Dermis blood vessel endothelial cell (primary cell): ENCODE data around the gene NECTIN2. TPM values are rescaled to one million over a fixed set of nuclear protein-coding genes. Genes with fewer than 3 reads are reported as not detected.

Source experiments
- DNase-seq: peaks from one replicate; pipeline ENCODE4 v3.0.0; 2010
- total RNA-seq: library from RNA; depleted of rRNA; stranded (reverse); fragments of >200 nt; gene quantifications from 2 replicates; pipeline ENCODE4 v1.2.3, GENCODE V29; 2014

NECTIN2 gene
- 154 and 187 TPM in 2 replicates for total RNA-seq

DNA sequence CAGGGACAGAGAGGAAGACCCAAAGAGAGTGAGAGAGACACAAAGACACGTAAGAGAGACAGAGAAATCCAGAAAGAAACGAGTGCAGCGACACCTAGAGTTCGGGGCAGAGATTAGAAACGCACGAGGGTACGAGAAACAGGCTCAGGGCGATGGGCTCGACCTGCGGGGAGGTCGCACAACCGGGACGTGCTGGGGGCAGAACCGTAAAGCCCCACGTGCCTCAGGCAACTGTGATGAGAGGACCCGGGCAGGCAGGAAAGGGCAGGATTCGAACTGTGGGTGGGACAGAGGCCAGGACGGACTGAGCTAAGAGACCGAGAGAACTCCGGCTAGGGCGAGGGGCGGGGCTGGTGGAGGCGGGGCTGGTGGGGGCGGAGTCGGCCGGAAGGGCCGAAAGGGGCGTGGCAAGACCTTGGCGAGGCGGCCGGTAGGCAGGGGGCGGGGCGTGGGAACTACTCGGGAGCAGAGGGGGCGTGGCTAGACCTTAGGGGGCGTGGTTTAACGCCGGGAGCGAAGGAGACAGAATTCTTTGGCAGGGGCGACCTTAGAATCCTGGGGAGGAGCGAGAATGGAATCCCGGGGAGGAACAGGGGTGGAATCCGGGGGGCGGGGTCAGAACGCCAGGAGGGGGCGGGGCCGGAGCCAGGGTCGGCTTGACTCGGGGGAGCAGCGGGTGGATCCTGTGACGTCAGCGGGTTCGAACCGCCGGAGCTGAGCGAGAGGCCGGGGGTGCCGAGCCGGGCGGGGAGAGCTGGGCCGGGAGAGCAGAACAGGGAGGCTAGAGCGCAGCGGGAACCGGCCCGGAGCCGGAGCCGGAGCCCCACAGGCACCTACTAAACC is at the start of gene NECTIN2:
Gene NECTIN2 (plus strand): TSS at position 686 of the 843 bp plus-strand sequence. CDS start 229 bp downstream, outside the sequence.
- peak; percentile 100 for DNase-seq

DNA sequence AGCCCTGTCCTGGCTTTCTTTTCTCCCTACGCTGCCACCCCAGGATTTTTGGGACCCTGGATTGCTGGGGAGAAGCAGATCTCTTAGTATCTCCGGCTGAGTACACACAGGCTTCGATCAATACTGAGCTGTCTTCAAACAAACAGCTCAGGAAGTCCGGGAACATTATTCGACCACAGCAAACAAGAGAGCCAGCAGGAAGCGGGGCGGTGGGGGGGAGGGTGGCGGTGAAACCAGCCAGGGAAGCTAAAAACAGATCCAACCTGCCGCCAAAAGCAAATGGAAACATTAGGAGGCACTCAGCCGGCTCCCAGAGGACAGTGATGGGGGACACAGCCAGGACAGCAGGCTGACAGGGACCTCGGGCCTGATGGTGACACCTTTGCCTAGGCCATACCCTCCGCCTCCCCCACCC is 49.4 kb upstream of the NECTIN2 start:
- peak; percentile 71 for DNase-seq

DNA sequence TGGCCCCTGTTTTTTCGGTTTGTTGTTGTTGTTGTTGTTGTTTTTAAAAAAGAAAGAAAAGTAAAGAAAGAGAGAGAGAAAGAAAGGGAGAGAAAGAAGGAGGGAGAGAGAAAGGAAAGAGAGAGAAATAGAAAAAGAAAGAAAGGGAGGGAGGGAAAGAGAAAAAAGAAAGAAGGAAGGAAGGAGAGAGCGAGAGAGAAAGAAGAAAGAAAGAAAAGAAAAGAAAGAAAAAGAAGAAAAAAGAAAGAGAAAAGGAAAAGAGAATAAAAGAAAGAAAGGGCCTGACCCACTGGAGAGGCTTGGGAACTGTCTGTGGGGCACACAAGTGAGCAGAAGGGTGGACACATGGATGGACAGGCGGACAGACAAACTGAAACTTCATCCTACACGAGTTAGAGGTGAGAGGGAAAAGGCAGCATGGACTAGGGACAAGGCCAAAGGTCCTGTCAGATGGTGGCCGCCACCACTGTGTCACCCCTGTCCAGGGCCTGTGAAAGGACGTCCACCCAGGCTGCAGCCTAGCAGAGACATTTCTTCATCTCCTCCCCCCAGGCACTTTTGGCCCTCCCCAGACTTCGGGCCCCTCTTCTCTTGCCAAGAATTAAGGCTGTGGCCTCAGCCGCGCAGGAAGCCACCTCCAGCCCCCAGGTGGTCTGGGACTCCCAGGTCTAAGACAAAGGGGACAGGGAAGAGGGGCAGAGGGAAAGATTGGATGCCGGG is 46.3 kb upstream of the NECTIN2 start:
- no peak for DNase-seq

DNA sequence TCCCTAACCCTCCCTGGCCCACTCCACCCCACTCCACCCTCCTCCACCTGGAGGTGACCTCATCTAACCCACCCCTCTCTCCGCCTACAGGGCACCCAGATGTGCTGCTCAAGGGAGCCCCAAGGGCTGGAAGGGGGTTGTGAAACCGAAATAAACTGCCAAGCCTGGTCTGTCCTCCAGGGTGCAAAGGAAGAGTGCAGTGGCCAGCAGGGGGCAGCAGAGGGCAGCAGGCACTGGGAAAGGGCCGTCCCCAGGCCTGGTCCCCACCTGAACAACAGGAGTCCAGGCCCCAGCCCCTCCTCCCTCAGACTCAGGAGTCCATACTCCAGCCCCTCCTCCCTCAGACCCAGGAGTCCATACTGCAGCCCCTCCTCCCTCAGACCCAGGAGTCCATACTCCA is 45.6 kb upstream of the NECTIN2 start:
- peak; percentile 86 for DNase-seq

GRCh38 chr19:44803442-44804428 is 42.4 kb upstream of the NECTIN2 start:
- no peak for DNase-seq

- no peak for DNase-seq
These were observed 39.8 kb upstream of the NECTIN2 start for GRCh38 chr19:44806291-44806690.

- DNase-seq = no peak
These were observed 38.9 kb upstream of the NECTIN2 start for GRCh38 chr19:44807162-44807561.

- peak; percentile 75 for DNase-seq
These were observed 38.2 kb upstream of the NECTIN2 start for GRCh38 chr19:44807652-44808462.

DNA sequence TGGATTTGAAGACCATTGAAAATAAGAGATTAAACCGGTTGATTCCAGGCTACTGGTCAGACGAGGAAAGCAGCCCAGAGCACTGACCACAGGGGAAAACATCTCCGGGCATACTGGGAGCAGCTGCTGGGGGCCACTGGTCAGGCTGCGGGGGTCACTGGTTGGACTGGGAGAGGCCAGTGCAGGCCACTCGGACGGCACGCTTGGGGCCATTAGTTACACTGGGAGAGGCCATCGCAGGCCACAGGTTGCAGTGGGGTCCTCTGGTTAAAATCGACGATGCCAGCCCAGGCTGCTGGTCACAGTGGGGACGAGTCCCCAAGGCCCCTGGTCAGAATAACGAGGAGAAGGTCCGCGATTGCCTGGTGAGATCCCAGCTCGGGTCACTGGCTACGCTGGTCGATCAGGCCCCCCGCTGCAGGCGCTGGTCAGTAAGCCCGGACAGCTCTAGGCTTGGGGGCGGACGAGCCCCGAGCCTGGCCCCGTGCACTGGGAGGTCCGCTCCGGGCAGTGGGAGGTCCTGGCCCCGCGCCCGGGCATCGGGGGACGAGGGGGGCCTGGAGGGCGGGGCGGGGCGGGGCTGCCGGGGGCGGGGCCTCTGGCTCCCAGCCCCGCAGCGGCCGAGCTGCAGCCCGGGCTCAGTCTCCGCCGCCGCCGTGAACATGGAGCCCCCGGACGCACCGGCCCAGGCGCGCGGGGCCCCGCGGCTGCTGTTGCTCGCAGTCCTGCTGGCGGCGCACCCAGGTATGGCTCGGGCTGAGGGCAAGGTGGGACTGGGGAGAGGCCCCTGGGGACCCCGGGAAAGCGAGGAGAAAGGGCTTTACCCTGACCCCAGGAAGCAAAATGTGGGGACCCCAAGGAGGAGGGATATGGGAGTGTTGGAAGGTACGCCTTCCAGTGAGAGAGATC is 37.4 kb upstream of the NECTIN2 start, which contains the start of gene BCAM:
Gene BCAM (plus strand): TSS at position 641 of the 909 bp plus-strand sequence. CDS start 22 bp downstream, at position 663.
- DNase-seq = peak; percentile 73

DNA sequence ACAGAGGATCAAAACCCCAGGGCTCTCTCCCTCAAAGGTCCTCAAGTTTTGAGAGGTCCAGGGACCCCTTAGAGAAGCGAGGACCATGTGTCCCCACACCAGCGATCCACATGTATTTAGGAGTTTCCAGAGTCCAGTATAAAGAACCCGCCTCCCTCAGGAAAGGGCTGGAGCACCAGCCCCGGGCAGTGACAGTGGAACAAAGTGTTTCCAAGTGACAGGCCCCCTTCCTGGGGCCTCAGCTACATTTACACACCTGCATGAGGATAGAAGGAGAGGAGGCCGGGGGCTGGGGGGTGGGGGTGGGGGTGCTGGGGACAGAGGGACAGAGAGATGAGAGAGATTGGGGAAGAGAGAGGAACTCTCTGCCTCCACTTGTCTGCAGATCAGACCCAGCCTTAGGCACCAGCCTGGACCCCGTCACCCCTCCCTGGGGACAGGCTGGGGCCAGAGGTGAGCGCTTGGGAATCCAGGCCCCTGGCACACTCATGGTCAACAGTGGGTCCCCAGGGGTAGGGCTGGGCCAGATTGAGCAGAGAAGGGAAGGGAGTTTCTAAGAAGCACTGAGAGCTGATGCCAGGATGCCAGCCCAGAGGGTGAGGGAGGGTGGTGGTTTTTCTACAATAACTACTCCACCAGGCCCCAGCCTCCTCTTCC is 36.4 kb upstream of the NECTIN2 start:
- no peak for DNase-seq

DNA sequence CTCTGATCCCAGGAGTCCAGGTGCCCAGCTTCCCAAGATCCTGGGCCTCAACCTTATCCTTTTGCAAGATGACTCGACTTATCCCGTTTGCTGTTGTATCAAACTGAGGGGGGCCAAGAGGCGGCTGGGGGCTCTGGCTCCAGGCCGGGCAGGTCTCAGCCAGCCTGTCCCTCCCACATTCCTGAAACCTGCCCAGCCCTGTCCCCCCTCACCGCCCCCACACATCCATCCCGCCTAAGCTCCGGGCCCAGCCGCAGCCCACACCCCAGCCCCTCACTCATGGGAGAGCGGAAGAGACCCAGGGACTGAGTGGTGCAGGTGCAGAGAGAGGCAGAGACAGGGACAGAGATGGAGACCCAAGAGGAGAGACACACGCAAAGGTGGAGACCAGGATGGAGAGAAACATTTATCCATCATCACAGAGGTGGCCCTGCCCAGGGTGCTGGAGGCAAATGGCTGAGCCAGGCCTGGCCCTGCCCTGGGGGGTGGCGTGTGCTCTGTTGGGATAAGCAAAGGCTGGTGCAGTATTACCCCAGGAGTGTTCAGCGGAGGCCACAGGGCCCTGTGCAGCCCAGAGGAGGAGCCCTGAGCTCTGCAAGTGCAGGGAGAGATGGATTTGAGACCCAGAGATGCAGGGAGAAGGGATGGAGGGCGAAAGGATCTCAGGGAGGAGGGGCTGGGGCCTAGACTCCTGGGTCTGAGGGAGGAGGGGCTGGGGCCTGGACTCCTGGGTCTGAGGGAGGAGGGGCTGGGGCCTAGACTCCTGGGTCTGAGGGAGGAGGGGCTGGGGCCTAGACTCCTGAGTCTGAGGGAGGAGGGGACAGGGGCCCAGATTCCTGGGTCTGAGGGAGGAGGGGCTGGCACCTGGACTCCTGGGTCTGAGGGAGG is 35.6 kb upstream of the NECTIN2 start:
- DNase-seq = no peak

GRCh38 chr19:44811122-44811419 is 35.0 kb upstream of the NECTIN2 start:
- no peak for DNase-seq

- DNase-seq = no peak
These were observed 33.9 kb upstream of the NECTIN2 start for GRCh38 chr19:44812142-44812718.

- DNase-seq = no peak
These were observed 32.8 kb upstream of the NECTIN2 start for GRCh38 chr19:44813070-44813840.

GRCh38 chr19:44813841-44814470 is 32.1 kb upstream of the NECTIN2 start:
- DNase-seq = no peak

DNA sequence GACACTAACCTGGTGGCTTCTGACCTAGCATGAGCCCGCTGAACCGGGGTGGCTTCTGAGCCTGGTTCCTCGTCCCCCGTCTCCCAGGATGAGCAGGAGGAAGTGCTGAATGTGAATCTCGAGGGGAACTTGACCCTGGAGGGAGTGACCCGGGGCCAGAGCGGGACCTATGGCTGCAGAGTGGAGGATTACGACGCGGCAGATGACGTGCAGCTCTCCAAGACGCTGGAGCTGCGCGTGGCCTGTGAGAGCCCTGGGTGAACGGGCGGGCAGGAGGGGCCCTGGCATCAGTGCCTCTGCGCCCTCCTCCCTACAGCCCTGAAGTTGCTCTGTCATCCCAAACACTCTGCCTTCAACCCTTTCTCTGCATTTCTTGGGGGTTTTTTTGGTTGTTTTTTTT is 31.6 kb upstream of the NECTIN2 start:
- no peak for DNase-seq

GRCh38 chr19:44816301-44816700 is 29.8 kb upstream of the NECTIN2 start:
- DNase-seq = no peak
